HG03135 (cell line): Measurements from ENCODE around the gene IRF2BP2.
"Not testable (repeated sequence)": the region's sequence is repeated elsewhere in the genome, so short reads cannot be mapped to it uniquely, and the experiment has no call there.

Source experiments
- ATAC-seq: cut with Tn5 transposase; IDR thresholded peaks from one replicate; pipeline ENCODE4 v1.9.1; 2021; ENCODE audit warnings: mild to moderate bottlenecking, moderate library complexity; ENCODE audit not compliant: unreplicated experiment

Gene IRF2BP2

GRCh38 chr1:234602334-234603220, 7.4 kb downstream of the IRF2BP2 start:
- ATAC-seq: no peak

GRCh38 chr1:234601301-234602017, 8.5 kb downstream of the IRF2BP2 start:
- no peak for ATAC-seq

- peak; percentile 18 for ATAC-seq
Observed at GRCh38 chr1:234600418-234601281, 9.3 kb downstream of the IRF2BP2 start.

- ATAC-seq: peak; percentile 60
Observed at GRCh38 chr1:234599617-234600417, 10.2 kb downstream of the IRF2BP2 start.

- no peak for ATAC-seq
Observed at GRCh38 chr1:234598974-234599616, 10.9 kb downstream of the IRF2BP2 start.

- no peak for ATAC-seq
Observed at GRCh38 chr1:234597894-234598293, 12.1 kb downstream of the IRF2BP2 start.

- no peak for ATAC-seq
Observed at GRCh38 chr1:234595899-234596298, 14.1 kb downstream of the IRF2BP2 start.

GRCh38 chr1:234594575-234594974, 15.4 kb downstream of the IRF2BP2 start:
- not testable (repeated sequence) for ATAC-seq

- ATAC-seq: no peak
Observed at GRCh38 chr1:234593771-234594504, 16.0 kb downstream of the IRF2BP2 start.

- ATAC-seq: no peak
Observed at GRCh38 chr1:234593109-234593508, 16.9 kb downstream of the IRF2BP2 start.

GRCh38 chr1:234592240-234592639, 17.7 kb downstream of the IRF2BP2 start:
- ATAC-seq: no peak

GRCh38 chr1:234591131-234591530, 18.8 kb downstream of the IRF2BP2 start:
- no peak for ATAC-seq

GRCh38 chr1:234589854-234590620, 19.9 kb downstream of the IRF2BP2 start:
- no peak for ATAC-seq

- no peak for ATAC-seq
Observed at GRCh38 chr1:234589064-234589800, 20.7 kb downstream of the IRF2BP2 start.

GRCh38 chr1:234588386-234588785, 21.6 kb downstream of the IRF2BP2 start:
- no peak for ATAC-seq

GRCh38 chr1:234586892-234587485, 23.0 kb downstream of the IRF2BP2 start:
- no peak for ATAC-seq

- no peak for ATAC-seq
Observed at GRCh38 chr1:234586304-234586703, 23.7 kb downstream of the IRF2BP2 start.
